Measurements from ENCODE around the gene OR7A17.

Gene OR7A17

DNA sequence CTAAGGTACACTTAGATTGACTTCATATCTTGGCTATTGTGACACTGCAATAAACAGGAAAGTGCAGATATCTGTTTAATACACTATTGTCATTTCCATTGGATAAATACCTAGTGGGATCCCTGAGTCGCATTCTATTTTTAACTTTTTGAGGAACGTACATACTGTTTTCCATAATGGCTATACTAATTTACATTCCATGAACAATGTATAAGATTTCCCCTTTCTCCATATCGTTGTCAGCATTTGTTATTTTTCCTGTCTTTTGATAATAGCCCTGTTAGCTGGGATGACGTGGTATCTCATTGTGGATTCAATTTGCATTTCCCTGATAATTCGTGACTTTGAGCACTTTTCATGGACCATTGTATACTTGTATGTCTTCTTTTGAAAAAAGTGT, 17.4 kb downstream of the OR7A17 start:
- Histone ChIP-seq H3F3A (ENCODE audit: low read depth) (no peaks in the 10 kb centered on the region), H3K36me3 (ENCODE audit: insufficient read depth, low read length) (no peaks in the 10 kb centered on the region), H3K79me2 (ENCODE audit: insufficient read depth, low read length) (no peaks in the 10 kb centered on the region), H3K27me3 (ENCODE audit: insufficient read depth, low read length, poor library complexity, severe bottlenecking) (no peaks in the 10 kb centered on the region), H3K4me2 (ENCODE audit: low read depth, low read length, poor library complexity, severe bottlenecking) (no peak overlapping the region), H2AFZ (ENCODE audit: low read length) (no peak overlapping the region), H3K4me3 (ENCODE audit: low read length, poor library complexity, severe bottlenecking) (no peak overlapping the region), H4K20me1 (ENCODE audit: insufficient read depth, low read length, poor library complexity, severe bottlenecking) (no peaks in the 10 kb centered on the region), H3K9ac (ENCODE audit: low read depth, low read length, poor library complexity, severe bottlenecking) (no peak overlapping the region), H3K9me2 (replicated peaks; ENCODE audit: low read depth, low read length) (no peaks in the 10 kb centered on the region), H3K4me1 (ENCODE audit: insufficient read depth, low read length, poor library complexity, severe bottlenecking) (no peaks in the 10 kb centered on the region), H3K9me3 (ENCODE audit: insufficient read depth, low read depth, low read length) (no peaks in the 10 kb centered on the region)
- no peak for TF ChIP-seq CTCF (conservative IDR thresholded peaks at IDR 0.05; ENCODE audit: low read length)
- no peak for TF ChIP-seq EZH2phosphoT487 (IDR thresholded peaks at IDR 0.05; ENCODE audit: borderline replicate concordance)

- Histone ChIP-seq H3K4me2 (ENCODE audit: low read depth, low read length, poor library complexity, severe bottlenecking) (no peak within 1 kb of the TSS), H3K79me2 (ENCODE audit: insufficient read depth, low read length) (no peaks in the 10 kb centered on the region), H3K36me3 (ENCODE audit: insufficient read depth, low read length) (no peaks in the 10 kb centered on the region), H3F3A (ENCODE audit: low read depth) (no peaks in the 10 kb centered on the region), H3K9me2 (replicated peaks; ENCODE audit: low read depth, low read length) (no peaks in the 10 kb centered on the region), H3K4me3 (ENCODE audit: low read length, poor library complexity, severe bottlenecking) (no peak within 1 kb of the TSS), H4K20me1 (ENCODE audit: insufficient read depth, low read length, poor library complexity, severe bottlenecking) (no peaks in the 10 kb centered on the region), H2AFZ (ENCODE audit: low read length) (no peak within 1 kb of the TSS), H3K9me3 (ENCODE audit: insufficient read depth, low read depth, low read length) (no peaks in the 10 kb centered on the region), H3K27me3 (ENCODE audit: insufficient read depth, low read length, poor library complexity, severe bottlenecking) (no peaks in the 10 kb centered on the region), H3K9ac (ENCODE audit: low read depth, low read length, poor library complexity, severe bottlenecking) (no peak within 1 kb of the TSS), H3K4me1 (ENCODE audit: insufficient read depth, low read length, poor library complexity, severe bottlenecking) (no peaks in the 10 kb centered on the region)
- TF ChIP-seq EZH2phosphoT487 (IDR thresholded peaks at IDR 0.05; ENCODE audit: borderline replicate concordance) (no peak), CTCF (conservative IDR thresholded peaks at IDR 0.05; ENCODE audit: low read length) (no peak)
These were observed 37.1 kb downstream of the OR7A17 start, which contains the start of gene OR7A10 for GRCh38 chr19:14848822-14849221. OR7A10 (minus strand) TSS chr19:14848922; CDS start chr19:14841877, 7,045 bp downstream.

DNA sequence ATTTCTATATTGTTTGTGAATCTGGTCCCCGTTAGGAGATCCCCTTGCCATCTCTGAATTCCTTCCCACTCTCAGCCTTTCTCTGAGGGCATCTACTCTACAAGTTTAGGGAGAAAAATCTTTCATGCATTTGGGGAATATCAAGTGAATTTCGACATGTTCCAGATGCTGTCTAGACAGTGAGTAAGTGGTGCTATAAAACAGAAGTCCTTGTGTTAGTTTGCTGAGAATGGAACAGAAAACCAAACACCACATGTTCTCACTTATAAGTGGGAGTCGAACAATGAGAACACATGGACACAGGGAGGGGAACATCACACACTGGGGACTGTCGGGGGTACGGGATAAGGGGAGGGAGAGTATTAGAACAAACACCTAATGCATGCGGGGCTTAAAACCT, 42.4 kb downstream of the OR7A17 start:
- H4K20me1 ChIP-seq (ENCODE audit: insufficient read depth, low read length, poor library complexity, severe bottlenecking), result no peaks in the 10 kb centered on the region
- H3K36me3 ChIP-seq (ENCODE audit: insufficient read depth, low read length), result no peaks in the 10 kb centered on the region
- no peak overlapping the region for H3K4me3 ChIP-seq (ENCODE audit: low read length, poor library complexity, severe bottlenecking)
- H2AFZ ChIP-seq (ENCODE audit: low read length), result no peak overlapping the region
- no peaks in the 10 kb centered on the region for H3K79me2 ChIP-seq (ENCODE audit: insufficient read depth, low read length)
- no peaks in the 10 kb centered on the region for H3K4me1 ChIP-seq (ENCODE audit: insufficient read depth, low read length, poor library complexity, severe bottlenecking)
- H3K9me3 ChIP-seq (ENCODE audit: insufficient read depth, low read depth, low read length), result no peaks in the 10 kb centered on the region
- TF ChIP-seq CTCF (conservative IDR thresholded peaks at IDR 0.05; ENCODE audit: low read length), result no peak
- TF ChIP-seq EZH2phosphoT487 (IDR thresholded peaks at IDR 0.05; ENCODE audit: borderline replicate concordance), result no peak
- H3K27me3 ChIP-seq (ENCODE audit: insufficient read depth, low read length, poor library complexity, severe bottlenecking), result no peaks in the 10 kb centered on the region
- H3K9me2 ChIP-seq (replicated peaks; ENCODE audit: low read depth, low read length), result no peaks in the 10 kb centered on the region
- H3K4me2 ChIP-seq (ENCODE audit: low read depth, low read length, poor library complexity, severe bottlenecking), result no peak overlapping the region
- no peak overlapping the region for H3K9ac ChIP-seq (ENCODE audit: low read depth, low read length, poor library complexity, severe bottlenecking)
- H3F3A ChIP-seq (ENCODE audit: low read depth), result no peaks in the 10 kb centered on the region
